PC-9 (cell line): ENCODE results near the gene SP140L. TPM values are rescaled to one million over a fixed set of nuclear protein-coding genes. Genes with fewer than 3 reads are reported as not detected.

Experiments used
- BruUV-seq: library from RNA; stranded (reverse); fragments of 400-500 nt; replicated peaks from 2 replicates; lab custom pipeline; 2021; lab: Mats Ljungman, UMichigan
- CTCF ChIA-PET: fragments of 300-600 bp; sonication (Branson Sonifier 250); formaldehyde crosslinking; loops from one replicate; lab custom pipeline; 2022; ENCODE audit warnings: antibody characterized with exemption; lab: Charles Lee
- POLR2A ChIA-PET: fragments of 300-600 bp; sonication (Branson Sonifier 250); formaldehyde crosslinking; loops from one replicate; lab custom pipeline; 2022; ENCODE audit warnings: antibody characterized with exemption; ENCODE audit not compliant: unreplicated experiment; lab: Charles Lee
- DNase-seq, 2 experiments: peaks; one replicate each; pipeline versions ENCODE4 v3.0.0 to v3.0.0-alpha.2; 2015 to 2022; ENCODE audit warnings: mixed read lengths in 1 of 2
- H2AFZ ChIP-seq: fragments of 200-600 bp; sonication (generic); 2 replicates; pipeline ENCODE4 v1.8.1; 2017; ENCODE audit warnings: antibody characterized with exemption
- H3F3A ChIP-seq: fragments of 200-600 bp; sonication (generic); 2 replicates; pipeline ENCODE4 v1.8.1; 2017; ENCODE audit warnings: antibody characterized with exemption, mild to moderate bottlenecking, low read depth; ENCODE audit not compliant: insufficient read depth
- H3K27ac ChIP-seq: fragments of 200-600 bp; sonication (generic); 2 replicates; pipeline ENCODE4 v1.6.1; 2016; ENCODE audit warnings: mixed run types
- H3K27me3 ChIP-seq: fragments of 200-600 bp; sonication (generic); 2 replicates; pipeline ENCODE4 v1.6.1; 2016; ENCODE audit warnings: low read depth, mixed run types; ENCODE audit not compliant: insufficient read depth
- H3K36me3 ChIP-seq: fragments of 200-600 bp; sonication (generic); 2 replicates; pipeline ENCODE4 v1.6.1; 2016; ENCODE audit warnings: low read depth, mixed run types
- H3K4me1 ChIP-seq: fragments of 200-600 bp; sonication (generic); replicated peaks from 2 replicates; pipeline ENCODE4 v1.6.1; 2016; ENCODE audit warnings: mixed run types; ENCODE audit not compliant: insufficient read depth
- H3K4me2 ChIP-seq: fragments of 200-600 bp; sonication (generic); 2 replicates; pipeline ENCODE4 v1.6.1; 2017; ENCODE audit warnings: mixed run types
- H3K4me3 ChIP-seq: fragments of 200-600 bp; sonication (generic); 2 replicates; pipeline ENCODE4 v1.6.1; 2016; ENCODE audit warnings: mixed run types
- H3K79me2 ChIP-seq: fragments of 200-600 bp; sonication (generic); 2 replicates; pipeline ENCODE4 v1.6.1; 2017; ENCODE audit warnings: low read depth, mixed run types
- H3K9me2 ChIP-seq: fragments of 200-600 bp; sonication (generic); 2 replicates; pipeline ENCODE4 v1.8.1; 2017; ENCODE audit warnings: mild to moderate bottlenecking; ENCODE audit not compliant: insufficient read depth
- H3K9me3 ChIP-seq: fragments of 200-600 bp; sonication (generic); 2 replicates; pipeline ENCODE4 v1.8.1; 2016; ENCODE audit warnings: low read depth; ENCODE audit not compliant: insufficient read depth
- H4K20me1 ChIP-seq: fragments of 200-600 bp; sonication (generic); 2 replicates; pipeline ENCODE4 v1.8.1; 2017; ENCODE audit not compliant: insufficient read depth
- CTCF ChIP-seq: fragments of 200-600 bp; sonication (generic); conservative IDR thresholded peaks from 2 replicates; pipeline ENCODE4 v1.6.1; 2017; ENCODE audit warnings: mixed run types, antibody characterized with exemption, mild to moderate bottlenecking, moderate library complexity
- EZH2 ChIP-seq: fragments of 200-600 bp; sonication (generic); IDR thresholded peaks from 2 replicates; pipeline ENCODE4 v1.8.0; 2017; ENCODE audit warnings: antibody characterized with exemption, low read depth
- intact Hi-C: fragments of 100-400 bp; cut with micrococcal nuclease; formaldehyde crosslinking; loops from one replicate; pipeline ENCODE4 v1.10.0; 2022; ENCODE audit not compliant: unreplicated experiment
- total RNA-seq: library from RNA; stranded (reverse); gene quantifications from 2 replicates; pipeline ENCODE4 v1.2.3, GENCODE V29; 2021

Gene SP140L
- total RNA-seq, 1 experiment from 2014 or later = 23.6 TPM

- Histone ChIP-seq H2AFZ (no peak overlapping the region), H3K4me2 (no peak overlapping the region), H3K36me3 (no peaks in the 10 kb centered on the region), H4K20me1 (no peaks in the 10 kb centered on the region), H3F3A (no peaks in the 10 kb centered on the region), H3K79me2 (no peaks in the 10 kb centered on the region), H3K4me1 (no peaks in the 10 kb centered on the region), H3K9me2 (no peaks in the 10 kb centered on the region), H3K27me3 (no peaks in the 10 kb centered on the region), H3K9me3 (no peaks in the 10 kb centered on the region), H3K4me3 (no peak overlapping the region), H3K27ac (no peak overlapping the region)
- ChIA-PET POLR2A (no interaction called here), CTCF (no interaction called here)
- DNase-seq = no peak
- intact Hi-C loops = loop anchor here (10.0 kb wide), 1 partner anchor 404 kb away; no protein-coding TSS in a partner anchor
- BruUV-seq = no TSS peak
- TF ChIP-seq CTCF = no peak
- no peak for TF ChIP-seq EZH2
These were observed 6.0 kb upstream of the SP140L start for GRCh38 chr2:230321031-230321430.

- Histone ChIP-seq H3K79me2 (no peaks in the 10 kb centered on the region), H3K4me1 (peaks cover 11% of the 10 kb centered on the region; the same call in 1 of the 2 replicates), H3K9me2 (no peaks in the 10 kb centered on the region), H4K20me1 (no peaks in the 10 kb centered on the region), H3K9me3 (no peaks in the 10 kb centered on the region), H2AFZ (no peak overlapping the region), H3K36me3 (no peaks in the 10 kb centered on the region), H3K27me3 (no peaks in the 10 kb centered on the region), H3K27ac (no peak overlapping the region), H3K4me2 (no peak overlapping the region), H3K4me3 (no peak overlapping the region), H3F3A (0 out of 2 replicates have a peak, but pooled peaks cover 6% of the 10 kb centered on the region)
- DNase-seq = no peak
- TF ChIP-seq EZH2 (no peak), CTCF (no peak)
- CTCF ChIA-PET = no interaction called here
- intact Hi-C loops = loop anchor here (10.0 kb wide), 1 partner anchor 402 kb away; no protein-coding TSS in a partner anchor
- BruUV-seq = no TSS peak
- POLR2A ChIA-PET = no interaction called here
These were observed 4.2 kb upstream of the SP140L start for GRCh38 chr2:230322561-230323384.

GRCh38 chr2:230323385-230324106 is 3.4 kb upstream of the SP140L start:
- intact Hi-C loops = loop anchor here (10.0 kb wide), 1 partner anchor 401 kb away; no protein-coding TSS in a partner anchor
- CTCF ChIA-PET = no interaction called here
- H3K36me3 ChIP-seq = no peaks in the 10 kb centered on the region
- no peak overlapping the region for H3K4me2 ChIP-seq
- H3K79me2 ChIP-seq = no peaks in the 10 kb centered on the region
- no TSS peak for BruUV-seq
- H3K4me1 ChIP-seq = peaks cover 19% of the 10 kb centered on the region; the same call in 1 of the 2 replicates
- peak; percentile 40; the same call in 1 of the 2 replicates for TF ChIP-seq CTCF
- TF ChIP-seq EZH2 = no peak
- POLR2A ChIA-PET = no interaction called here
- H3K4me3 ChIP-seq = no peak overlapping the region
- no peak overlapping the region for H3K27ac ChIP-seq
- 0 out of 2 replicates have a peak, but pooled peaks cover 13% of the 10 kb centered on the region for H3F3A ChIP-seq
- DNase-seq = no peak
- no peaks in the 10 kb centered on the region for H4K20me1 ChIP-seq
- H2AFZ ChIP-seq = no peak overlapping the region
- H3K27me3 ChIP-seq = no peaks in the 10 kb centered on the region
- no peaks in the 10 kb centered on the region for H3K9me2 ChIP-seq
- no peaks in the 10 kb centered on the region for H3K9me3 ChIP-seq
